GM18507 (cell line): ENCODE data around the gene RTP5.
"Not testable (repeated sequence)": the region's sequence is repeated elsewhere in the genome, so short reads cannot be mapped to it uniquely, and the experiment has no call there.

Source experiments
- DNase-seq: peaks from one replicate; pipeline ENCODE4 v3.0.0; 2011; ENCODE audit warnings: low read depth; ENCODE audit not compliant: insufficient read length; ENCODE audit errors: extremely low spot score
- FAIRE-seq: peaks from 2 replicates; lab custom pipeline; 2011; peaks lifted over from hg19 to GRCh38; lab: Jason Lieb, UNC

RTP5 gene

GRCh38 chr2:241867776-241868420 is 1.6 kb upstream of the RTP5 start:
- FAIRE-seq (no peak), DNase-seq (no peak)

DNA sequence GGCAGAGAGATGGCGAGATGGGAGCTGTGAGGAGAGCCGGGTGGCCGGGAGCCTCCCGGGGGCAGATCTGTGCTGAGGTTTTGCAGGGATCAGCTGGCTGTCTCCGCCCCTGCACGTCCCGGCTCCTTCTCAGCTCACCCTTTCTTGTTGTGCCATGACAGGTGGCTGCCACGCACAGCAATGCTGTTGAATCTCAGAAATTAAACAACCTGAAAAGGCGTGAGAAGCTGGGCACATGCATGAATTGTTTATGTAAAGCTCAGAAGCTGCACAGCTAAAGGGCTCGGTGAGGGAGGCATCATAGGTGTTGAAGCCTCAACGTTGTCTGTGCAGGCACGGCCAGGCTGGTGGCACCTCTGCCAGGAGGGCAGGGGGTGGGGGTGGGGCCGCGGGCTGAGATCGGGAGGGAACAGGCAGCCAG is 858 bp upstream of the RTP5 start:
- DNase-seq (no peak), FAIRE-seq (no peak)

DNA sequence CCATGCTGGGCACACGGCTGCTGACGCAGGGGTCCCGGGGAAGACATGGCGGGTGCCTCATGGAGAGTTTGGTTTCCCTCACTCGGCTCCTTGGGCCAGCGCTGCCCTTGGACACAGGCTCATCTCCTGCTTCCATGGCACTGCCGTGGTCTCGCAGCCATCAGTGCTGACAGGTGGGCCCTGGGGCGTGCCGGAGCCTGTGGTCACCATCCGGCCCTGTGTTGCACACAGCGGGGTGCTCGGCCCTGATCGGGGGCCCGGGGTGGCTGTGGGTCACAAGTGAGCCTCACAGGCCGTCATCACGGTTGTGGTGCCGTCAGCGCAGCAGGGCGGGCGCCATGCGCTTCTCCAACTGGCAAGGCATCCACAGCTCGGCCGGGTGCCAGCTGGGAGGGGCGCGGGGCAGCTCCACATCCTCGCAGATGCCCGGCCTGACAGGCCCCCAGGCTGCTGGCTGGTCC is 582 bp downstream of the RTP5 start:
- DNase-seq = no peak
- FAIRE-seq = no peak

- FAIRE-seq = peak; percentile 31
- no peak for DNase-seq
These were observed 1.3 kb downstream of the RTP5 start for GRCh38 chr2:241870611-241871537.

DNA sequence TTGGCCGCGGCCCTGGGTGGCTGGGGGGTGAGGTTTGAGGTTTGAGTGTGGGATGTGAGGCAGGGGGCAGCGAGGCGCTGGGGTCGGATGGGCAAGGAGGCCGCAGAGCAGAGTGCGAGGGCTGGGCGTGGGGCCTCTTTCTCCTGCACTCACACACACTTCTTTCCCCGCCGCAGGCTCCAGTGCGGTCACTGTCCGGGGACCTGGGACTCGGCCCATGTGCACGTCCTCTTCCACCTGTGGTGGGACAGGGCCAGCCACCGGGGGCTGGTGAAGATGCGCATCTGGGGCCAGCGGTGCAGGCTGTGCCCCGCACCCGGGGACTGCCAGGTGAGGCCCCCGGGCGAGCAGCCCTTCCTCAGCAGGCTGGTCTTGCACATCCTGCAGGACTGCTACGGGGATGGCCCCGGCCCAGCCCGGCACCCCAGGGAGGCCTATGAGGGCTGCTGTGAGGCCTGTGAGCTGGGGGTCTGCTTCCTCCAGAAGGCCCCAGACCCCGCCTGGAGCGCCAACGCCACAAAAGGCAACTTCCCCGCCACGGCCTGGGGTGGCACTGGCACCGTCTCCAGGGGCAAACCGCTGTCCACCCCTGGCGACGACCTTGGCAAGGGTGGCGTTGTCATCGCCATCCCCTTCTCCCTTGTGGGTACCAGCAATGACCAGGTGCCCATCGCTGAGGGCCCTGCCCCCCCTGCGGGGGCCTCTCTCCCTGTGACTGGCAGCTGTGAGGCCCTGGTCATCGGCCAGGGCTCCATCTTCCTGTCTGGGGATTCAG is 2.2 kb downstream of the RTP5 start:
- FAIRE-seq (no peak), DNase-seq (no peak)

GRCh38 chr2:241872313-241872642 is 2.7 kb downstream of the RTP5 start:
- DNase-seq (no peak), FAIRE-seq (no peak)

DNA sequence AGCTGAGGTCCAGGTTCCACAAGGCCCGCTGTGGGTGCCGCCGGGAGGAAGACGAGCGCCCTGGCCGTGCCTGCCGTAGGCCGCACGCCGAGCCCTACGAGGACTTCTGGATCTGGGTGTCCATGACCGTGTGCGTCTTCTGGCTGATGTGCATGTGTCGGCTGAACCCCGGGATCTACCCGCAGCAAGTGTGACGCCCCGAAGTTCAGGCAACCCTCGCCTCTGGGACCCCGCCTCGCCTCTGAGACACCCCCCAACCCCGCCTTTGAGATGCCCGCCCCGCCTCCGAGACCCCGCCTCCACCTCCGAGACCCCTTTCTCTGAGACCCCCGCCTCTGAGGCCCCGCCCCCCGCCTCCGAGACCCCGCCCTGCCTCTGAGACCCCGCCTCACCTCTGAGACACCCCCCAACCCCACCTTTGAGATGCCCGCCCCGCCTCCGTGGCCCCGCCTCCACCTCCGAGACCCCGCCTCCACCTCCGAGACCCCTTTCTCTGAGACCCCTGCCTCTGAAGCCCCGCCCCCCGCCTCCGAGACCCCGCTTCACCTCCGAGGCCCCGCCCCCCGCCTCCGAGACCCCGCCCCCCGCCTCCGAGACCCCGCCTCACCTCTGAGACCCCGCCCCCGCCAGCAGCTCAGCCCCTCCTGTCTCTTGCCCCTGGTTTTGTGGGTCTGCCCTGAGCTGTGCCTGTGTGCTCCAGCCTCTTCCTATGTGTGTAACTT is 3.7 kb downstream of the RTP5 start:
- no peak for FAIRE-seq
- no peak for DNase-seq

GRCh38 chr2:241873803-241874110 is 4.2 kb downstream of the RTP5 start:
- DNase-seq (no peak), FAIRE-seq (no peak)

DNA sequence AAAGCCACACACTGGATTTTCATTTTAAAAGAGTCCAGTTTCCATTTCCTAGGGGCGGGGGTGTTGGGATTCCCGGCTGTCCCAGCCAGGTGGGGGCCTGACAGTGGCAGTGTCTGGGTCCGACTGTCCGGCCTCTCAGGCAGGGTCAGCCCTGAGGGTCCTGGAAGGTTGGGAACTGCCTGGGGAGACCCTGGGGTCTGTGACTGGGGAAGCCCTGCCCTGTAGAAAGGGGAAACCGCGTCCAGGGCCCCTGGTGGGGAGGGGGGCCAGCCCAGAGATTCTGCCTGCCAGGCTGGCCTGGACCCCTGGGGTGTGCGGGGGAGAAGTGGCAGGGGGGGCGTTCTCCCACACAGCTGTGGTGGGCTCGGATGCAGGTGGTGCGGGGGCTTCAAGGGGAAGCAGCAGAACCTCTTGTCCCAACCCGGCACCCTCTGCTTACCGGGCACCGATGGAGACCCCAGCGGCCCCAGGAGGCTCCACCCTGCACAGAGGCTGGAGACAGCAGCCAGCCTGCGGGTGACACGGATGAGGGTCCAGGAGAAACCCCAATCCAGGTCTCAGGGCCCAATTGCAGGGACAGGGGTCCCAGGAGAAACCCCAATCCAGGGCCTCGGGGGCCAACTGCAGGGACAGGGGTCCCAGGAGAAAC is 4.9 kb downstream of the RTP5 start:
- FAIRE-seq (no peak), DNase-seq (no peak)

GRCh38 chr2:241875754-241876527 is 6.4 kb downstream of the RTP5 start:
- not testable (repeated sequence) for DNase-seq
- peak; percentile 64 for FAIRE-seq

GRCh38 chr2:241876528-241877196 is 7.1 kb downstream of the RTP5 start:
- DNase-seq (no peak), FAIRE-seq (no peak)

GRCh38 chr2:241877197-241877685 is 7.7 kb downstream of the RTP5 start:
- DNase-seq (no peak), FAIRE-seq (no peak)

GRCh38 chr2:241877989-241878970 is 8.8 kb downstream of the RTP5 start:
- FAIRE-seq = peak; percentile 86
- DNase-seq = no peak

- no peak for DNase-seq
- no peak for FAIRE-seq
These were observed 9.8 kb downstream of the RTP5 start for GRCh38 chr2:241879326-241879725.

DNA sequence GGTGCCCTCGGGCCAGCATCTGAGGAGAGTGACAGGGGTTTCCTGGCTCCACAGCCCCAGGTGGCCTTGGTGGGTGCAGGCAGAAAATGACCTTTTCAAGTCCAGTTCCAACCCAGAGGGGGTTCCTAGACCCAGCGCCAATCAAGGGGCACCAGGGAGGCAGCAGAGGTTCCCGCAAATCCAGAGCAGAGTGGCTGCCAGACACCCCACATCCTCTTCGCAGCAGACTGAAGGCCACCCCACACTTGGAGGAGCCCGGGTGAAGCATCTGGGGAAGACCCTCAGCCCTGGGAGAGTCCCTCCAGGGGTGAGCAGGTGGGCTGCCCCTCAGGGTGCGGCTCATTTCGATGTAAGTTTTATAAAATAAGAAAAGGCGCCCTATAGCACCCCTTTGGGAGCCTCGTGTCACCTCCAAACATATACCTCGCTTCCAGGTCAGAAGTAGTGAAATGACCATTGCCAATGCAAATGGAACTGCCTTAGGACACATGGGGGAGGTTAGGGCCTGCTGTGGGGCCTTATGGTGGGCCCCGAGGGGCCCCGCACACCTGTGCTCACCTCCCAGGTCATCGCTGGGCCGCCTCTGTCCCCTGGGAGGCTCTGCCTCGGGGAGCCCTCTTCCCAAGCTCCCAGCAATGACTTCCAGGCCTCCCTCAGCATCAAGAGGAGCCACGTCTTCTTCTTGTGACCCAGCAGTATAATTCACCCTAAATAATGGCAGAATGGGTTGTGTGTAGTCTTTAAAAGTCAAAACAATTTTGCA is 11.0 kb downstream of the RTP5 start:
- no peak for DNase-seq
- no peak for FAIRE-seq

DNA sequence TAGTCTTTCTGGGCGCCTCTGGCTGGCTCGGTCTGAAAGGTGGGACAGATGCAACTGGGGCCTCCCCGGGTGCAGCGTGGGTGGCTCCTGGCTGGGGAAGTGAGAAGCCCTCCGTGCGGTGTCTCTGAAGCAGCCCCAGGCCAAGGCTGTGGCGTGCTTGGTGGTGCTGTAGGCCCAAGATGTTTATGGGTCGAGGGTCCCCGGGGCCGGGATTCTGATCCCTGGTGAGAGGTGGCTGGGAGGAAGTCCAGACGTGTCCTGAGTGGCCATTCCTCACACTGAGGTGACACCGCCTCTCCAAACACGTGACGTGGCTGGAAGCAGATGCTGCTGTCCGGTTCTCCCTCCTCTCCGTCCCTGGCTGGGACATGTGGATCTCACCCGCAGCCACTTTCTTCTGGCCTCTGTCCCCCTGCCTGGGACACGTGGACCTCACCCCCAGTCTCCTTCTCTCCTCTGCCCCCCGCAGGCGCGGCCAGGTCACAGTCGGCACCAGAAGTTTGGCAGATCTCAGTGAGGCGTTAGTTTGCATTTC is 12.6 kb downstream of the RTP5 start:
- peak; percentile 61 for DNase-seq
- no peak for FAIRE-seq
